Fibroblast of the conjunctiva (primary cell): ENCODE data around the gene SLC35B4.

Experiments
- DNase-seq: peaks from one replicate; pipeline ENCODE4 v3.0.0-alpha.2; 2010; ENCODE audit warnings: low read depth

Gene SLC35B4

GRCh38 chr7:134316539-134317344 is at the start of gene SLC35B4:
TSS of gene SLC35B4 (minus strand) at chr7:134316930. CDS start at chr7:134316751, 179 bp downstream.
- peak; percentile 95 for DNase-seq

GRCh38 chr7:134366481-134366880 is 49.8 kb upstream of the SLC35B4 start:
- no peak for DNase-seq

- peak; percentile 32 for DNase-seq
Measured at GRCh38 chr7:134365341-134366054, 48.8 kb upstream of the SLC35B4 start.

GRCh38 chr7:134364619-134365037 is 47.9 kb upstream of the SLC35B4 start:
- peak; percentile 31 for DNase-seq

- DNase-seq, result no peak
Measured at GRCh38 chr7:134362587-134363483, 46.1 kb upstream of the SLC35B4 start.

GRCh38 chr7:134359787-134360432 is 43.2 kb upstream of the SLC35B4 start:
- no peak for DNase-seq

GRCh38 chr7:134357486-134357885 is 40.8 kb upstream of the SLC35B4 start:
- DNase-seq, result no peak

- DNase-seq, result no peak
Measured at GRCh38 chr7:134356421-134356936, 39.7 kb upstream of the SLC35B4 start.

GRCh38 chr7:134355927-134356326 is 39.2 kb upstream of the SLC35B4 start:
- DNase-seq, result no peak

GRCh38 chr7:134355004-134355525 is 38.3 kb upstream of the SLC35B4 start:
- no peak for DNase-seq

- DNase-seq, result no peak
Measured at GRCh38 chr7:134353411-134353810, 36.7 kb upstream of the SLC35B4 start.

GRCh38 chr7:134351424-134351823 is 34.7 kb upstream of the SLC35B4 start:
- no peak for DNase-seq

GRCh38 chr7:134350709-134351108 is 34.0 kb upstream of the SLC35B4 start:
- DNase-seq, result no peak

GRCh38 chr7:134347567-134347966 is 30.8 kb upstream of the SLC35B4 start:
- DNase-seq, result no peak

GRCh38 chr7:134343796-134344195 is 27.1 kb upstream of the SLC35B4 start:
- DNase-seq, result no peak

GRCh38 chr7:134343136-134343535 is 26.4 kb upstream of the SLC35B4 start:
- DNase-seq, result no peak

- DNase-seq, result no peak
Measured at GRCh38 chr7:134339475-134339874, 22.7 kb upstream of the SLC35B4 start.

- DNase-seq, result no peak
Measured at GRCh38 chr7:134337980-134338379, 21.2 kb upstream of the SLC35B4 start.

GRCh38 chr7:134334408-134334807 is 17.7 kb upstream of the SLC35B4 start:
- DNase-seq, result no peak

GRCh38 chr7:134333943-134334342 is 17.2 kb upstream of the SLC35B4 start:
- DNase-seq, result no peak

- DNase-seq, result no peak
Measured at GRCh38 chr7:134332892-134333291, 16.2 kb upstream of the SLC35B4 start.
